Fibroblast of the aortic adventitia (primary cell): ENCODE measurements around the gene POSTN. TPM values are rescaled to one million over a fixed set of nuclear protein-coding genes. Genes with fewer than 3 reads are reported as not detected.

Experiments used
- DNase-seq: peaks from one replicate; pipeline ENCODE4 v3.0.0-alpha.2; 2010; ENCODE audit warnings: low read depth
- H3K4me3 ChIP-seq: 2 replicates; pipeline ENCODE4 v1.5.1; 2011; ENCODE audit warnings: low read depth, mild to moderate bottlenecking, control low read depth, low read length, moderate library complexity
- CTCF ChIP-seq: IDR thresholded peaks from 2 replicates; pipeline ENCODE4 v1.5.1; 2011; ENCODE audit warnings: mild to moderate bottlenecking, low read length, control low read depth, inconsistent platforms; ENCODE audit not compliant: insufficient read depth
- total RNA-seq: library from RNA; depleted of rRNA; stranded (reverse); fragments of >200 nt; gene quantifications from 2 replicates; pipeline ENCODE4 v1.2.3, GENCODE V29; 2012; ENCODE audit warnings: low replicate concordance

POSTN gene
- total RNA-seq, 1 donor: 136 TPM

GRCh38 chr13:37615276-37615675 lies 16.7 kb upstream of the POSTN start:
- DNase-seq: no peak
- H3K4me3 ChIP-seq: no peak overlapping the region
- no peak for TF ChIP-seq CTCF

- DNase-seq: no peak
- TF ChIP-seq CTCF: no peak
- no peak overlapping the region for H3K4me3 ChIP-seq
Observed at GRCh38 chr13:37613638-37614037, 15.1 kb upstream of the POSTN start.

GRCh38 chr13:37613236-37613635 lies 14.7 kb upstream of the POSTN start:
- no peak for DNase-seq
- no peak for TF ChIP-seq CTCF
- no peak overlapping the region for H3K4me3 ChIP-seq

- peak; percentile 55 for TF ChIP-seq CTCF
- H3K4me3 ChIP-seq: no peak overlapping the region
- no peak for DNase-seq
Observed at GRCh38 chr13:37608750-37609339, 10.3 kb upstream of the POSTN start.

GRCh38 chr13:37602733-37603381 lies 4.3 kb upstream of the POSTN start:
- TF ChIP-seq CTCF: peak; percentile 59
- peak; percentile 67 for DNase-seq
- H3K4me3 ChIP-seq: no peak overlapping the region

GRCh38 chr13:37601648-37602440 lies 3.3 kb upstream of the POSTN start:
- no peak for TF ChIP-seq CTCF
- DNase-seq: no peak
- H3K4me3 ChIP-seq: no peak overlapping the region
